Duodenal mucosa (tissue), 2 donors: ENCODE data around the gene DNAH9.

Source experiments
- H3K27ac ChIP-seq: one replicate; pipeline ENCODE4 v1.7.0; 2013; ENCODE audit warnings: low read depth, low read length
- H3K27me3 ChIP-seq, 2 donors: one replicate each; pipeline ENCODE4 v1.7.0; 2013; ENCODE audit warnings: low read length in 2 of 2, control low read depth in 1 of 2; ENCODE audit not compliant: insufficient read depth in 2 of 2, control insufficient read depth in 1 of 2
- H3K36me3 ChIP-seq, 2 donors: one replicate each; pipeline ENCODE4 v1.7.0; 2013; ENCODE audit warnings: low read length in 2 of 2, control low read depth in 1 of 2; ENCODE audit not compliant: insufficient read depth in 2 of 2, control insufficient read depth in 1 of 2
- H3K4me1 ChIP-seq, 2 donors: one replicate each; pipeline ENCODE4 v1.7.0; 2013; ENCODE audit warnings: low read length in 2 of 2, control low read depth in 1 of 2; ENCODE audit not compliant: insufficient read depth in 2 of 2, control insufficient read depth in 1 of 2
- H3K4me3 ChIP-seq, 2 donors: one replicate each; pipeline ENCODE4 v1.7.0; 2013; ENCODE audit warnings: low read length in 2 of 2, low read depth in 1 of 2
- H3K9ac ChIP-seq, 2 donors: one replicate each; pipeline ENCODE4 v1.7.0; 2013; ENCODE audit warnings: low read length in 2 of 2, low read depth in 1 of 2
- H3K9me3 ChIP-seq, 2 donors: one replicate each; pipeline ENCODE4 v1.7.0; 2013; ENCODE audit warnings: low read length in 2 of 2, control low read depth in 1 of 2; ENCODE audit not compliant: control insufficient read depth in 1 of 2

Gene DNAH9

DNA sequence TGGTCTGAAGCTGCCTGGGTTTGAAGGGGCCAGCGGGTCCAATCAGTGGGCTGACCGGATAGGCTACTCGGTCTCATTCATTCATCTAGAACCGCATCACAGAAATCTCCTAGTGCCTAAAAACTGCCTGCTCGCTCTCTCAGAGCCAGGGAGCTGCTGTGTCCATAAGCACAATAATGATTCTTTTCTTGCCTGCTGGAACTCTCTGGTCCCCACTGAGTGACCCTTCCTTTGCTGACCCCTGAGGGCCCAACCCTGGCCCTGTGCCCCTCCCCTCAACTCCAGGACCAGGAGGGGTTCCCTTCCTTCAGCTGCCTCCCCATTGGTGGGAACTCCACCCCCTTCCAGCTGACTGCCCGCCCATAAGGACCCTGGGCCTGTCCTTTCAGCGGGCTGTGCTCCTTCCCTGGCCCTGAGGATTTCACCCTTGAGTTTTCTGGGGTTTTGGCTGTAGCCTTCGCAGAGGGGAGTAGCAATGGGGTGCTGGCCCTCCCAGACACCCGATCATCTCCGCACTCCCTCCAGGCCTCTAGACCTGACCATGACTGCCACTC, 39.5 kb upstream of the DNAH9 start:
- Histone ChIP-seq H3K4me1 (no peaks in the 10 kb centered on the region), H3K9ac (no peak overlapping the region), H3K27ac (no peak overlapping the region), H3K9me3 (no peaks in the 10 kb centered on the region), H3K27me3 (no peaks in the 10 kb centered on the region), H3K36me3 (no peaks in the 10 kb centered on the region), H3K4me3 (no peak overlapping the region)

DNA sequence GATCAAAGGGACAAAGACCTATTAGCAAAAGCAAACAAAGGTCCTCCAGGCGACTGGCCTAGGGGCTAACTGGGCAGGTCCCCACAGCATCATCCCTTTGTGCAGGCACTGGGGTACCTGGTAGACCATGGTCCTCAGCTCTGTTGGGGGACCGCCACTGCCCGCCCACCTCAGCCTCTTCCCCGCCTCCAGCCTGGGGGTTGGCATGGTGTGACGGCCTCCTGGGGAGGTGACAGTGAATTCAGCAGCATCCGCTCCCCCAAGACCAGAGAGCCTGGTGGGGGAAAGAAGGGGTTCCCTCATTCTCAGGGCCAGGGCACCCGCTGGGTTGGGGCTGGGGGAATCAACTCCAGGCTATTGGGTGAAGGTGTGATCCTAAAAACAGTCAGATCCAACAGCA, 38.7 kb upstream of the DNAH9 start:
- no peaks in the 10 kb centered on the region for H3K27me3 ChIP-seq
- H3K9me3 ChIP-seq: no peaks in the 10 kb centered on the region
- no peaks in the 10 kb centered on the region for H3K4me1 ChIP-seq
- no peak overlapping the region for H3K4me3 ChIP-seq
- no peaks in the 10 kb centered on the region for H3K36me3 ChIP-seq
- H3K27ac ChIP-seq: no peak overlapping the region
- no peak overlapping the region for H3K9ac ChIP-seq

DNA sequence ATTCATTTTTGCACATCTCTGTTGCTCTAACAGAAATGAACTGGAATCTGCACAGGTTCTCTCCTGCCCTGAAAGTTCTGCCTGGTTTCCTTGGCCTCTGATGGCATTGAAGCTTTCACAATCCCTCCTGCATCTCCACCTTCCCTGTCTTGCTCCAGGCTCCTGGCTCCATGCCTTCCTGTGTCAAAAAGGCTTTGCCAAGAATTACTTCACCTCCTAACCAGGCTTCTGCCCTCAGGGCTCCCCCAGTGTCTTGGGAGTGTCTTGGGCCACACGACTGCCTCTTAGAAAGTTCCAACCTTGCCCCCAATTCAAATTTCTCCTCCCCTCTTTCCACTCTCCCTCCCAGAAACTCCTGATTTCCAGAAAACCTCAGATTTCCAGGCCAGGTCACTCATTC, 37.0 kb upstream of the DNAH9 start:
- Histone ChIP-seq H3K4me1 (no peaks in the 10 kb centered on the region), H3K27ac (no peak overlapping the region)

DNA sequence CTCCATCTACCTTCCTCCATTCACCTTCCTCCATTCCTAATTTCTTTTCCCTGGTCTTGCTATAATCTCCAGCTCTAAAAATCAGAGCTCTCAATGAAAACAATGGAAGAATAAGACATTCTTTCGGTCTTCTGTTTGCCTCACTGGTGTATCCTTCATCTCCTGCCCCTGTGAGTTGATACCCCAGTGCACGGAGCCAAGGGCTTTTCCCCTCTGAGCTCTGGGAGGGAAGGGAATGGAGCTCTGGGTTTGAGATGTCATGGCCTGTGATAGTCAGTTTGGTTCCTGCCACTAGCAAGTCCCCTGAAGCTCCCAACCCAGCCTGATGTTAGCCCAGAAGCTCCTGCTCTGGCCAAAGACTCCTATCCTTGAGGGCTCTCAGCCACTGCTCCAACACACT, 36.6 kb upstream of the DNAH9 start:
- Histone ChIP-seq H3K4me1 (no peaks in the 10 kb centered on the region), H3K4me3 (no peak overlapping the region), H3K9me3 (no peaks in the 10 kb centered on the region), H3K27me3 (no peaks in the 10 kb centered on the region), H3K27ac (no peak overlapping the region), H3K9ac (no peak overlapping the region), H3K36me3 (no peaks in the 10 kb centered on the region)

More for the DNA sequence above, 37.0 kb upstream of the DNAH9 start:
- H3K36me3 ChIP-seq: no peaks in the 10 kb centered on the region
- no peak overlapping the region for H3K4me3 ChIP-seq
- no peaks in the 10 kb centered on the region for H3K27me3 ChIP-seq
- H3K9me3 ChIP-seq: no peaks in the 10 kb centered on the region
- H3K9ac ChIP-seq: no peak overlapping the region

DNA sequence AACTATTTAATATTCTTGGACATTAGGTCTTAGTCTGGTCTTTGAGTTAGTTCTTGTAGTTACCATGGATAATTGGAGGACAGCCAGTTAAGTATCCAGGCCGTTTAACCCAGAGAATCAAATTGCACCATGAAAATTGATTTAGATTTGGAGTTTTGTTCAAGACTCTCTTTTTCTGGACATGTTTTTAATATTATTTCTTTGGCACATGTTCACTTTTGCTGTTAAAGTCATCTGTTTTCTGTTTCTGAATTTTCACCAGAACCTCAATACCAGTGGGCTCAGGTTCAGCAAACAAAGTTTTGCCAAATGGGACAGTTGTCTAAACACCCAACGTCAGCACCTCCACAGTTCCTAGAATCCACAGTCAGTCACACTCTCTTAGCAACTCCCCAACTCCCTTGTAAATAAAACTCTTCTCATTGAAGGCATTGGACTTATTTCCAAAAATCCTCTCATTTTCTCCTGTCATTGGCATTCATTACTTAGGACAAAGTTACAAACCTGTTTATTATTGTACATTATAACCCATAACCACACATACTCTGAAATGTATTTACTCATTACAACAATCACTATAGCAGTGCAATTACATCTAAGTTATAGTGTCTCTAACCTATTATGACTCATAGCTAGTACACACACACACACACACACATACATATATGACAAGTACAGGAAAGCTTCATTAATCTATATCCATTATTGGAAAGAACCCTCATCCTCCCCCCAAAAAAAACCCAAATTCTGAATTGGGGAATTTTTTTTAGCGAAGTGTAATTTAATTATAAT, 33.5 kb upstream of the DNAH9 start:
- no peaks in the 10 kb centered on the region for H3K27me3 ChIP-seq
- no peak overlapping the region for H3K9ac ChIP-seq
- H3K4me1 ChIP-seq: no peaks in the 10 kb centered on the region
- H3K4me3 ChIP-seq: no peak overlapping the region
- H3K36me3 ChIP-seq: no peaks in the 10 kb centered on the region
- no peaks in the 10 kb centered on the region for H3K9me3 ChIP-seq
- H3K27ac ChIP-seq: no peak overlapping the region

DNA sequence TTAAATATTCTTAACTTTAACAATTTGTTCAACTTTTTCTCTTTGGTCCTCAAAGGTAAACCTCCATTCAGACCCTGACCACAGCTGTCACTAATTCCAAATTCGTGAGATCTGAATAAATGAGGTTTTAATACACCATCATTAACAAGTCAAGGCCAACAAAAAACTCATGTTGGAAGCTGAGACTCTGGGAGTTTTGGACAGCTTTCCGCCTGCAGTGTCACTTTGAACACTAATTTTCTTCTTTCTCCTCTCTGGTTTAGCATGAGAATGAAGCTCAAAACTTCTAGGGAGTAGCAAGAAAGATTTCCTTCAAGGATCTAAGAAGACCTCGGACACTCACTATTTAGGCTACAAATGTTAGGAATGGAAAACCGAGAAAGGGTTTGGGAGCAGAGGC, 32.7 kb upstream of the DNAH9 start:
- Histone ChIP-seq H3K4me3 (no peak overlapping the region), H3K4me1 (no peaks in the 10 kb centered on the region), H3K27ac (no peak overlapping the region), H3K9ac (no peak overlapping the region), H3K36me3 (no peaks in the 10 kb centered on the region), H3K27me3 (no peaks in the 10 kb centered on the region), H3K9me3 (no peaks in the 10 kb centered on the region)

DNA sequence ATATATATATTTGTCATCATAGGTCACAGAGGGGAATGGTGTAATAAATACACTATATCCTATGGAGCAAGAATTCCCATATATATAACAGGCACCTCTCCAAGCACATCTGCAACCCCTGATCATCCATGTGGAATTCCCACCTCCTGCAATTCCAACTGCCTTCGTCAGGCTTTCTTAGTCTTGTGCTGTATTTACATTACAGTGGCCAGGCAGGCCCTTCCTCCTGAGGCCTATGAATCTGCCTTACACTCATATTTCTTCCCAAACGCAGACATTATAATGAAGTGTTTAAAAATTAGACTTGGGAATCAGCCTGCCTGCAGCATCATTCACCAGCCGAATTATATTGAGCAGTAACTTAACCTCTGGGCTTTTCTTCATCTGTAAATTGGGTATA, 19.3 kb upstream of the DNAH9 start:
- no peaks in the 10 kb centered on the region for H3K4me1 ChIP-seq
- H3K9ac ChIP-seq: no peak overlapping the region
- no peaks in the 10 kb centered on the region for H3K36me3 ChIP-seq
- H3K27ac ChIP-seq: no peak overlapping the region
- no peaks in the 10 kb centered on the region for H3K27me3 ChIP-seq
- H3K9me3 ChIP-seq: no peaks in the 10 kb centered on the region
- no peak overlapping the region for H3K4me3 ChIP-seq

DNA sequence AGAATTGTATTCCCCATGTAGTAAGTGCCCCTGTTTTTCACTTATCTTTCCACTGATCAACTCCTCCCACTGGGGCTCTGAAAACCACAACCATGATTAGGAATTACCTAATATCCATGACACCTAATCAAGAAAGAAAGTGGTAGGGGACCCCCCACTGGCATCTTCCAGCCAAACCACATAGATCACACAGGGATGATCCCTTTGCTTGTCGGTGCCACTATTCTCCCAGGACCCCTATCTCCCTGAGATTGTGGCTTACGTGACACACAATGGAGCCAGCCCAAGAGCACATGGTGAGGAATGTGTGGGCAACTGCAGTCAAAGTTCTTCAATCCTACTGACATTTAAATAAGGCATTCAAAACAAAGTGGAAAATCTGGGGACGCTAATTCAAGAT, 17.6 kb upstream of the DNAH9 start:
- no peak overlapping the region for H3K27ac ChIP-seq
- H3K4me1 ChIP-seq: no peaks in the 10 kb centered on the region
- H3K9ac ChIP-seq: no peak overlapping the region
- no peak overlapping the region for H3K4me3 ChIP-seq
- no peaks in the 10 kb centered on the region for H3K27me3 ChIP-seq
- no peaks in the 10 kb centered on the region for H3K9me3 ChIP-seq
- H3K36me3 ChIP-seq: no peaks in the 10 kb centered on the region

DNA sequence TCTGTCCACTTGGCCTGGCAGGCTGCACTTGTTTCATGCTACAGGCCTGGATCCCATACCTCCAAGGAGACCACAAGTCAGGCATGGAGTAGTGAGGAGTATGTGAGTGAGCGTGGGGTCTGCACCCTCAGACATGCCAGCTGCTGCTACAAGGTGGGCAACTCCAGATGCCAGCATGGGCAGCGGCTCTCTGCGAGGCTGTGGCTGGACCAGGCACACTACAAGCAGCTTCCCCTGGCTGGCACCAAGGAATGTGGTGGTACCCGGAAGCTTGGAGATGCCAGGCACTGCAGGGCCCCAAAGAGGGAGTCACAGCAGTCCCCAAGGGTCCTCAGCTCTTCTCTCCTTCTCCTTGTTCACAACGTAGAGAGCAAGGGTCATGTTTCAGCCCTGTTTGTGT, 16.1 kb upstream of the DNAH9 start:
- Histone ChIP-seq H3K27me3 (no peaks in the 10 kb centered on the region), H3K4me1 (no peaks in the 10 kb centered on the region), H3K27ac (no peak overlapping the region), H3K9ac (no peak overlapping the region), H3K9me3 (no peaks in the 10 kb centered on the region), H3K36me3 (no peaks in the 10 kb centered on the region), H3K4me3 (no peak overlapping the region)

DNA sequence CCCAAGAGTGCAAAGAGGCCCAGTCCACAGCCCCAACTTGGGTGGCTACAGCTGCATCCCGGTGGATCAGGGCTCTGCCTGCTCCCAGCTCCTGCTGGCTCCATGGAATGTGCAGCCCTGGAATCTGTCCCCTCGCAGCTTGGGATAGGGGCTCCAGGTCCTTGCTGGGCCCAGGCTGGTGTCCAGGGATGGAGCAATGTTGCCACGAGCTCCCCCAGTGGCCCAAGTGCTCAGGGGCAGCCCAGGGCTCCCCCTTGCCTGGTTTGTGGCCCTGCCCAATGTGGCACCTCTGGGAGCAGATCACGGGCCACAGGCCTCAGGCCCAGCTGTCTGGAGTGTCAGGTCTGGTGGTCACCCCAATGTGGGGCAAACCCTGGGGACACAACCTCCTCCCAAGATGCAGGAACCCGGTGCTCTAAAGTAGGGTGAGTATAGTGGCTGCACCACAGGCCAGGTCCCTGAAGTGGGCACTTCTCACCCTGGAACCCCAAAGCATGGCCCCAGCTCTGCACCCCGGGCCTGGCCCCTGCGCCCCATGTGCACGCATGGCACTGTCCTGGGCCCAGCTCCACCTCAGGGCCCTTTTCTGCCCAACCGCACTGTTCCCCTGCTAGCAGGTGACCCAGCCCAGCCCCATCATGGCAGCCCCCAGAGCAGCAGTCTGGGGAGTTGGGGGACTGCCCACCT, 14.8 kb upstream of the DNAH9 start:
- H3K36me3 ChIP-seq: no peaks in the 10 kb centered on the region
- H3K9ac ChIP-seq: no peak overlapping the region
- no peaks in the 10 kb centered on the region for H3K4me1 ChIP-seq
- H3K27me3 ChIP-seq: no peaks in the 10 kb centered on the region
- H3K9me3 ChIP-seq: no peaks in the 10 kb centered on the region
- no peak overlapping the region for H3K27ac ChIP-seq
- no peak overlapping the region for H3K4me3 ChIP-seq
